Measurements from ENCODE around the gene PRSS23.

Gene PRSS23

GRCh38 chr11:86801364-86801763, 1.0 kb downstream of the PRSS23 start:
- ChIA-PET CTCF (interaction anchor here (0.6 to 1.0 kb wide), 2 partner anchors 17 to 193 kb away, joined by 3 read pairs; no protein-coding TSS in a partner anchor), POLR2A (ENCODE audit: low non-redundant PET) (no interaction called here)
- TF ChIP-seq, protein P1, sequence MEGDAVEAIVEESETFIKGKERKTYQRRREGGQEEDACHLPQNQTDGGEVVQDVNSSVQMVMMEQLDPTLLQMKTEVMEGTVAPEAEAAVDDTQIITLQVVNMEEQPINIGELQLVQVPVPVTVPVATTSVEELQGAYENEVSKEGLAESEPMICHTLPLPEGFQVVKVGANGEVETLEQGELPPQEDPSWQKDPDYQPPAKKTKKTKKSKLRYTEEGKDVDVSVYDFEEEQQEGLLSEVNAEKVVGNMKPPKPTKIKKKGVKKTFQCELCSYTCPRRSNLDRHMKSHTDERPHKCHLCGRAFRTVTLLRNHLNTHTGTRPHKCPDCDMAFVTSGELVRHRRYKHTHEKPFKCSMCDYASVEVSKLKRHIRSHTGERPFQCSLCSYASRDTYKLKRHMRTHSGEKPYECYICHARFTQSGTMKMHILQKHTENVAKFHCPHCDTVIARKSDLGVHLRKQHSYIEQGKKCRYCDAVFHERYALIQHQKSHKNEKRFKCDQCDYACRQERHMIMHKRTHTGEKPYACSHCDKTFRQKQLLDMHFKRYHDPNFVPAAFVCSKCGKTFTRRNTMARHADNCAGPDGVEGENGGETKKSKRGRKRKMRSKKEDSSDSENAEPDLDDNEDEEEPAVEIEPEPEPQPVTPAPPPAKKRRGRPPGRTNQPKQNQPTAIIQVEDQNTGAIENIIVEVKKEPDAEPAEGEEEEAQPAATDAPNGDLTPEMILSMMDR (conservative IDR thresholded peaks at IDR 0.05; ENCODE audit: low read depth): no peak
- no peak for DNase-seq (ENCODE audit: low spot score)
- H3K27ac ChIP-seq: no peak overlapping the region

- no peak overlapping the region for H3K27ac ChIP-seq
- DNase-seq (ENCODE audit: low spot score): no peak
- CTCF ChIA-PET: interaction anchor here (0.6 to 1.0 kb wide), 2 partner anchors 18 to 453 kb away, joined by 3 read pairs; no protein-coding TSS in a partner anchor
- TF ChIP-seq, protein P1 (conservative IDR thresholded peaks at IDR 0.05; ENCODE audit: low read depth): no peak
- POLR2A ChIA-PET (ENCODE audit: low non-redundant PET): no interaction called here
Measured at GRCh38 chr11:86802146-86802545, 1.8 kb downstream of the PRSS23 start.

GRCh38 chr11:86802601-86803051, 2.3 kb downstream of the PRSS23 start:
- TF ChIP-seq, protein P1 (conservative IDR thresholded peaks at IDR 0.05; ENCODE audit: low read depth): peak; percentile 75
- POLR2A ChIA-PET (ENCODE audit: low non-redundant PET): no interaction called here
- peak; percentile 52 for DNase-seq (ENCODE audit: low spot score)

GRCh38 chr11:86803136-86804045, 3.0 kb downstream of the PRSS23 start:
- no peak for DNase-seq (ENCODE audit: low spot score)
- CTCF ChIA-PET: interaction anchor here (0.5 kb wide), 1 partner anchor 33 kb away, joined by 3 read pairs; no protein-coding TSS in a partner anchor
- H3K27ac ChIP-seq: no peak overlapping the region
- POLR2A ChIA-PET (ENCODE audit: low non-redundant PET): no interaction called here
- TF ChIP-seq, protein P1 (conservative IDR thresholded peaks at IDR 0.05; ENCODE audit: low read depth): no peak

More at GRCh38 chr11:86802601-86803051, 2.3 kb downstream of the PRSS23 start:
- CTCF ChIA-PET: interaction anchor here (0.5 kb wide), 1 partner anchor 33 kb away, joined by 3 read pairs; no protein-coding TSS in a partner anchor
- H3K27ac ChIP-seq: no peak overlapping the region

- ChIA-PET POLR2A (ENCODE audit: low non-redundant PET) (no interaction called here), CTCF (interaction anchor here (1.0 kb wide), 1 partner anchor 196 kb away, joined by 3 read pairs; no protein-coding TSS in a partner anchor)
- H3K27ac ChIP-seq: no peak overlapping the region
- TF ChIP-seq, protein P1 (conservative IDR thresholded peaks at IDR 0.05; ENCODE audit: low read depth): no peak
- no peak for DNase-seq (ENCODE audit: low spot score)
Measured at GRCh38 chr11:86804951-86805350, 4.6 kb downstream of the PRSS23 start.

DNA sequence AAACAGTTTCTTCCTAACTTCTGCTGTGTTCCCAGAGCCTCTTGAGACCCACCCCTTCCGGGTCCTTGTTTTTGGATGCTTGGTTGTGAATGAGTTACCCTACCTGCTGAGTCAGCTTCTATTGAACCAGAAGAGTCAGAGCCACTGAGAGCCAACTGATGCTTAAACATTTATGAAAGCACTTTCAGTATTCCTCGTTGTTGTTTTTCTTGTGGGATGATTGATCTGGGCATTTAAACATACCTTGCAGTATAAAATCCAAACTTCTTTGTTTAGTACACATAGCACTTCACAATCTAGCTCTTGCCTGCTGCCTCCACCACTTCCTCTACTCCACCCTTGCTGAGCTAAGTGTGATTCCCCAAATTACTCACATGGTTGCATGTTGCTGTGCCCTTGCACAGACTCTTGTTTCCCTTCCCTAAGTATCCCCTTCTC, 5.5 kb downstream of the PRSS23 start:
- TF ChIP-seq, protein P1 (conservative IDR thresholded peaks at IDR 0.05; ENCODE audit: low read depth): no peak
- ChIA-PET CTCF (interaction anchor here (0.6 to 1.0 kb wide), 2 partner anchors 11 to 197 kb away, joined by 3 read pairs; no protein-coding TSS in a partner anchor), POLR2A (ENCODE audit: low non-redundant PET) (no interaction called here)
- no peak for DNase-seq (ENCODE audit: low spot score)
- H3K27ac ChIP-seq: no peak overlapping the region
